Hepatocyte (in vitro differentiated cells): Measurements from ENCODE around the gene CHKA.

Source experiments
- CTCF ChIP-seq: fragments of 200-600 bp; sonication (generic); IDR thresholded peaks from 2 replicates; pipeline ENCODE4 v1.5.1; 2016; ENCODE audit warnings: antibody characterized with exemption, mild to moderate bottlenecking; ENCODE audit not compliant: poor library complexity
- EZH2 ChIP-seq: fragments of 200-600 bp; sonication (generic); IDR thresholded peaks from 2 replicates; pipeline ENCODE4 v1.6.1; 2016; ENCODE audit warnings: antibody characterized with exemption, mild to moderate bottlenecking, borderline replicate concordance
- EZH2phosphoT487 ChIP-seq: fragments of 200-600 bp; sonication (generic); IDR thresholded peaks from one replicate; pipeline ENCODE4 v1.6.1; 2018; ENCODE audit warnings: antibody characterized with exemption, mild to moderate bottlenecking, low read depth, moderate library complexity; ENCODE audit not compliant: unreplicated experiment, severe bottlenecking

DNA sequence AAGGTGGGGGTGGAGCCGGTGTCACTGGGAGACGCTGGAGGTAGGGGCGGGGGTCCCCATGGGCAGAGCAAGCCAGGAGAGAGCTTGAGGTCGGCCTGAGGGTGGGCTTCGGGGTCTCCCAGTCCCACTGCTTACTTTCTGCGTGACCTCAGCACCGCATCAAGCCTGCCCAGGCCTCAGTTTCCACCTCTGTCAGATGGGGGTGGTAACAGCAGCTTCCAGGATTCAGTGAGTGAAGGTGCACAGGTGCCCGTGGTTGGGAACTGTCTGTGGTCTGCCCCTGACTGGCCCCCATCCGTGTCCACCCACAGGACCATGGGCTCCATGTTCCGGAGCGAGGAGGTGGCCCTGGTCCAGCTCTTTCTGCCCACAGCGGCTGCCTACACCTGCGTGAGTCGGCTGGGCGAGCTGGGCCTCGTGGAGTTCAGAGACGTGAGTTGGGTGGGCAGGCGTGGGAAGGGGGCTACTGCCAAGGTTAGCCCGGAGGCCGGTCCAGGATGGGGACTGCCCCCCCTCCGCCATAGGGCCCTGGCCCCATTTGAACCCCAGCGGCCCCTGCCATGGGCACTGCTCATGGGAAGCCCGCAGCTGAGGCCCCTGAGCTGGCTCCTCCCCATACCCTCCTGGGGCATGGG, 80.1 kb downstream of the CHKA start:
- TF ChIP-seq CTCF (no peak), EZH2phosphoT487 (no peak), EZH2 (no peak)
